Retina (tissue), 1 donor: Measurements from ENCODE around the gene STXBP4.

Experiments used
- DNase-seq: peaks from one replicate; pipeline ENCODE4 v3.0.0-alpha.2; 2016

The STXBP4 gene

GRCh38 chr17:55177159-55177854 is 208.7 kb downstream of the STXBP4 start:
- DNase-seq, result peak; percentile 35

GRCh38 chr17:55177855-55178217 is 209.3 kb downstream of the STXBP4 start:
- DNase-seq, result no peak

- DNase-seq, result no peak
Observed at GRCh38 chr17:55186937-55187770, 218.6 kb downstream of the STXBP4 start.

GRCh38 chr17:55190748-55191147 is 222.2 kb downstream of the STXBP4 start:
- DNase-seq, result no peak

- peak; percentile 70 for DNase-seq
Observed at GRCh38 chr17:55198690-55199370, 230.3 kb downstream of the STXBP4 start.

GRCh38 chr17:55200904-55201303 is 232.3 kb downstream of the STXBP4 start:
- DNase-seq, result peak; percentile 79

GRCh38 chr17:55201308-55201932 is 232.9 kb downstream of the STXBP4 start:
- DNase-seq, result peak; percentile 20

- no peak for DNase-seq
Observed at GRCh38 chr17:55202896-55203295, 234.3 kb downstream of the STXBP4 start.

GRCh38 chr17:55208078-55208812 is 239.7 kb downstream of the STXBP4 start:
- DNase-seq, result no peak

- DNase-seq, result no peak
Observed at GRCh38 chr17:55210292-55210691, 241.7 kb downstream of the STXBP4 start.

GRCh38 chr17:55212880-55213279 is 244.3 kb downstream of the STXBP4 start:
- DNase-seq, result no peak

- no peak for DNase-seq
Observed at GRCh38 chr17:55215711-55216110, 247.1 kb downstream of the STXBP4 start.

- DNase-seq, result no peak
Observed at GRCh38 chr17:55216888-55217287, 248.3 kb downstream of the STXBP4 start.

- DNase-seq, result no peak
Observed at GRCh38 chr17:55219459-55219858, 250.9 kb downstream of the STXBP4 start.

- DNase-seq, result no peak
Observed at GRCh38 chr17:55219934-55220333, 251.4 kb downstream of the STXBP4 start.
